ENCODE measurements around the gene KIF6.

DNA sequence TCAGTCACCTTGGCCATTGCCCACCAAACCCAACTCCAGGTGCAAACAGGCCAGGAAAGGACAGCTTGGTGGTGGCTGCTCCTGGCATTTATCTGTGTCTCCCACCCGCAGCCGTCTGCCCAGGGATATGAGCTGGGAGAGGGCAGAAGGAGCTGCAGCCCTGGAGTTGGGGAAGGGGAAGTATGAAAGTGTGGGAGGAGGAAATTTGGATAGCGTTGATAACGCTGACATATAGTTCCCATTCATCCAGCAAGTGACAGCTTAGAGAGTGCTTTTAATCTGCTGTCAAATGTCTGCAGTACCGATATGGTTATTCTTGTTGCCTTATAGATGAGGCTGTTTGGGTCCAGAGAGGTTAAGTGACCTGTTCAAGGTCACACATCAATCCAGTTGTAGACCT lies 403.4 kb downstream of the KIF6 start:
- TF ChIP-seq, protein P1, sequence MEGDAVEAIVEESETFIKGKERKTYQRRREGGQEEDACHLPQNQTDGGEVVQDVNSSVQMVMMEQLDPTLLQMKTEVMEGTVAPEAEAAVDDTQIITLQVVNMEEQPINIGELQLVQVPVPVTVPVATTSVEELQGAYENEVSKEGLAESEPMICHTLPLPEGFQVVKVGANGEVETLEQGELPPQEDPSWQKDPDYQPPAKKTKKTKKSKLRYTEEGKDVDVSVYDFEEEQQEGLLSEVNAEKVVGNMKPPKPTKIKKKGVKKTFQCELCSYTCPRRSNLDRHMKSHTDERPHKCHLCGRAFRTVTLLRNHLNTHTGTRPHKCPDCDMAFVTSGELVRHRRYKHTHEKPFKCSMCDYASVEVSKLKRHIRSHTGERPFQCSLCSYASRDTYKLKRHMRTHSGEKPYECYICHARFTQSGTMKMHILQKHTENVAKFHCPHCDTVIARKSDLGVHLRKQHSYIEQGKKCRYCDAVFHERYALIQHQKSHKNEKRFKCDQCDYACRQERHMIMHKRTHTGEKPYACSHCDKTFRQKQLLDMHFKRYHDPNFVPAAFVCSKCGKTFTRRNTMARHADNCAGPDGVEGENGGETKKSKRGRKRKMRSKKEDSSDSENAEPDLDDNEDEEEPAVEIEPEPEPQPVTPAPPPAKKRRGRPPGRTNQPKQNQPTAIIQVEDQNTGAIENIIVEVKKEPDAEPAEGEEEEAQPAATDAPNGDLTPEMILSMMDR (IDR thresholded peaks at IDR 0.05; ENCODE audit: insufficient read depth, low read depth, low read length), result no peak
- TF ChIP-seq EZH2 (IDR thresholded peaks at IDR 0.05; ENCODE audit: insufficient read depth, low read length), result no peak
